Small intestine (tissue), 16 donors: ENCODE results near the gene OR6C65. TPM values are rescaled to one million over a fixed set of nuclear protein-coding genes. Genes with fewer than 3 reads are reported as not detected.
"Not testable (repeated sequence)": the region's sequence is repeated elsewhere in the genome, so short reads cannot be mapped to it uniquely, and the experiment has no call there.

Source experiments
- DNase-seq, 2 donors: peaks; one replicate each; pipeline versions ENCODE4 v3.0.0 to v3.0.0-alpha.2; 2013
- FAIRE-seq: peaks from 2 replicates; lab custom pipeline; 2012; peaks lifted over from hg19 to GRCh38; lab: Jason Lieb, UNC
- H3K27ac ChIP-seq, 3 donors: one replicate each; pipeline ENCODE4 v1.5.1; 2013; ENCODE audit warnings: low read length in 2 of 3, mild to moderate bottlenecking in 2 of 3, control low read depth in 1 of 3, inconsistent platforms in 1 of 3, low read depth in 1 of 3, moderate library complexity in 1 of 3
- H3K27me3 ChIP-seq, 3 donors: one replicate each; pipeline ENCODE4 v1.6.1; 2013; ENCODE audit warnings: low read length in 3 of 3, inconsistent platforms in 1 of 3; ENCODE audit not compliant: control insufficient read depth in 3 of 3, insufficient read depth in 3 of 3
- H3K36me3 ChIP-seq, 3 donors: one replicate each; pipeline ENCODE4 v1.6.1; 2013; ENCODE audit warnings: low read length in 3 of 3, inconsistent platforms in 1 of 3, low read depth in 1 of 3, mild to moderate bottlenecking in 1 of 3, moderate library complexity in 1 of 3; ENCODE audit not compliant: control insufficient read depth in 3 of 3, insufficient read depth in 2 of 3
- H3K4me1 ChIP-seq, 3 donors: one replicate each; pipeline ENCODE4 v1.6.1; 2013; ENCODE audit warnings: low read length in 2 of 3, inconsistent platforms in 1 of 3, low read depth in 1 of 3, mild to moderate bottlenecking in 1 of 3, moderate library complexity in 1 of 3; ENCODE audit not compliant: control insufficient read depth in 3 of 3, insufficient read depth in 2 of 3
- H3K4me3 ChIP-seq, 3 donors: one replicate each; pipeline ENCODE4 v1.5.1; 2013; ENCODE audit warnings: low read length in 3 of 3, control low read depth in 1 of 3, inconsistent platforms in 1 of 3, low read depth in 1 of 3, mild to moderate bottlenecking in 1 of 3, moderate library complexity in 1 of 3
- H3K9me3 ChIP-seq, 2 donors: one replicate each; pipeline ENCODE4 v1.6.1; 2013; ENCODE audit warnings: low read depth in 1 of 2, low read length in 1 of 2; ENCODE audit not compliant: control insufficient read depth in 2 of 2, insufficient read depth in 1 of 2
- WGBS, 3 donors: extraction: QIAGEN DNeasy Blood & Tissue Kit; methylation state at CpG; one replicate each; pipeline ENCODE4 v1.1.7; 2013; 5-methylcytosine and 5-hydroxymethylcytosine counted together
- long read RNA-seq, 10 donors: transcript quantifications; one replicate each; lab custom pipeline, GENCODE V29; 2026
- polyA plus RNA-seq, 4 donors: library from polyadenylated mRNA; stranded (reverse) in 3 of 4; unstranded in 1 of 4; fragments of 200-250 nt in 3 of 4; fragments of 120-200 nt in 1 of 4; gene quantifications; one replicate each; pipeline versions ENCODE4 v1.2.1 to v1.2.3, GENCODE V29; 2013
- donor health status: healthy with polysubstance abuse.
- donor health status: control.
- donor health status: control.
- donor health status: Bipolar disorder and iron deficiency.
- donor health status: healthy.

The OR6C65 gene
- not detected for polyA plus RNA-seq
- long read RNA-seq, donor 1: 0 reads
- long read RNA-seq, donor 2: 0 reads
- long read RNA-seq, donor 3: 0 reads
- long read RNA-seq, donor 4: 0 reads
- long read RNA-seq, donor 5: 0 reads
- long read RNA-seq, donor 6: 0 reads
- long read RNA-seq, donor 7: 0 reads
- long read RNA-seq, donor 8, partial matches to known transcripts: 0 of 1 reads
- long read RNA-seq, donor 8, other reads (novel, unspliced or antisense): 0 of 1 reads
- long read RNA-seq, donor 9: 0 reads
- long read RNA-seq, donor 10: 0 reads

- Histone ChIP-seq H3K4me1 (no peaks in the 10 kb centered on the region), H3K36me3 (no peaks in the 10 kb centered on the region), H3K9me3 (no peaks in the 10 kb centered on the region), H3K4me3 (no peak within 1 kb of the TSS), H3K27me3 (no peaks in the 10 kb centered on the region), H3K27ac (no peak within 1 kb of the TSS)
- no peak for FAIRE-seq
- WGBS, 3 donors: 76 to 93% (median 88%) methylated on average over 1 of the region's 1 CpG
- DNase-seq: no peak
Observed at GRCh38 chr12:55400229-55400628, at the start of gene OR6C65. Gene OR6C65, plus strand, starts transcription at chr12:55400529. Its CDS starts 0 bp downstream, at chr12:55400529.

DNA sequence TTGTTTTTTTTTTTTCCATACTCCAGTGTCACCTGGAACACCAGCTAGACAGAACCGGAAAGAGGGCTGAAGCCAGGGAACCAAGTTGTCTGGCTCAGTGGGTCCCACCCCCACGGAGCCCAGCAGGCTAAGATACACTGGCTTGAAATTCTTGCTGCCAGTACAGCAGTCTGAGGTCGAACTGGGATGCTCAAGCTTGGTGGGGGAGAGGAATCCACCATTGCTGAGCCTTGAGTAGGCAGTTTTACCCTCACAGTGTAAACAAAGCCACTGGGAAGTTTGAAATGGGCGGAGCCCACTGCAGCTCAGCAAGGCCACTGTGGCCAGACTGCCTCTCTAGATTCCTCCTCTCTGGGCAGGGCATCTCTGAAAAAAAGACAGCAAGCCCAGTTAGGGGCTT, 45.0 kb upstream of the OR6C65 start:
- WGBS, 3 donors: 51 to 62% (median 55%) methylated on average over 4 of the region's 4 CpGs
- not testable (repeated sequence) for FAIRE-seq, H3K4me3 ChIP-seq, H3K36me3 ChIP-seq, H3K4me1 ChIP-seq, H3K27ac ChIP-seq, H3K27me3 ChIP-seq, H3K9me3 ChIP-seq, DNase-seq

- Histone ChIP-seq H3K4me1 (no peaks in the 10 kb centered on the region), H3K27ac (no peak within 1 kb of the TSS), H3K36me3 (no peaks in the 10 kb centered on the region), H3K27me3 (no peaks in the 10 kb centered on the region), H3K4me3 (no peak within 1 kb of the TSS), H3K9me3 (no peaks in the 10 kb centered on the region)
- WGBS, 3 donors: 71 to 81% (median 79%) methylated on average over 4 of the region's 4 CpGs
- FAIRE-seq: no peak
- DNase-seq: no peak
Observed at GRCh38 chr12:55362675-55363074, 37.7 kb upstream of the OR6C65 start, which contains the start of gene OR6C75. Gene OR6C75, plus strand, starts transcription at chr12:55362975. Its CDS starts 2,136 bp downstream, at chr12:55365111.

- FAIRE-seq (no peak), DNase-seq (no peak)
- no peaks in the 10 kb centered on the region for H3K4me1 ChIP-seq
- no peak overlapping the region for H3K27ac ChIP-seq
- H3K27me3 ChIP-seq: no peaks in the 10 kb centered on the region
- no peak overlapping the region for H3K4me3 ChIP-seq
- no peaks in the 10 kb centered on the region for H3K9me3 ChIP-seq
- WGBS, 3 donors: 68 to 78% (median 73%) methylated on average over 3 of the region's 3 CpGs
- H3K36me3 ChIP-seq: no peaks in the 10 kb centered on the region
Observed at GRCh38 chr12:55365086-55365485, 35.2 kb upstream of the OR6C65 start.

GRCh38 chr12:55372521-55372920, 27.8 kb upstream of the OR6C65 start:
- DNase-seq (no peak), FAIRE-seq (no peak)
- H3K4me1 ChIP-seq: no peaks in the 10 kb centered on the region
- 69 to 82% (median 80%) methylated on average over 4 of the region's 4 CpGs for WGBS, 3 donors
- peaks cover 0 to 2% (median 0%) of the 10 kb centered on the region in 3 donors for H3K27me3 ChIP-seq
- no peaks in the 10 kb centered on the region for H3K9me3 ChIP-seq
- no peak overlapping the region for H3K27ac ChIP-seq
- H3K4me3 ChIP-seq: no peak overlapping the region
- H3K36me3 ChIP-seq: no peaks in the 10 kb centered on the region

- DNase-seq (no peak), FAIRE-seq (no peak)
- H3K27me3 ChIP-seq: no peaks in the 10 kb centered on the region
- no peaks in the 10 kb centered on the region for H3K4me1 ChIP-seq
- H3K27ac ChIP-seq: no peak overlapping the region
- no peaks in the 10 kb centered on the region for H3K36me3 ChIP-seq
- H3K9me3 ChIP-seq: no peaks in the 10 kb centered on the region
- H3K4me3 ChIP-seq: no peak overlapping the region
Observed at GRCh38 chr12:55385891-55386290, 14.4 kb upstream of the OR6C65 start.

DNA sequence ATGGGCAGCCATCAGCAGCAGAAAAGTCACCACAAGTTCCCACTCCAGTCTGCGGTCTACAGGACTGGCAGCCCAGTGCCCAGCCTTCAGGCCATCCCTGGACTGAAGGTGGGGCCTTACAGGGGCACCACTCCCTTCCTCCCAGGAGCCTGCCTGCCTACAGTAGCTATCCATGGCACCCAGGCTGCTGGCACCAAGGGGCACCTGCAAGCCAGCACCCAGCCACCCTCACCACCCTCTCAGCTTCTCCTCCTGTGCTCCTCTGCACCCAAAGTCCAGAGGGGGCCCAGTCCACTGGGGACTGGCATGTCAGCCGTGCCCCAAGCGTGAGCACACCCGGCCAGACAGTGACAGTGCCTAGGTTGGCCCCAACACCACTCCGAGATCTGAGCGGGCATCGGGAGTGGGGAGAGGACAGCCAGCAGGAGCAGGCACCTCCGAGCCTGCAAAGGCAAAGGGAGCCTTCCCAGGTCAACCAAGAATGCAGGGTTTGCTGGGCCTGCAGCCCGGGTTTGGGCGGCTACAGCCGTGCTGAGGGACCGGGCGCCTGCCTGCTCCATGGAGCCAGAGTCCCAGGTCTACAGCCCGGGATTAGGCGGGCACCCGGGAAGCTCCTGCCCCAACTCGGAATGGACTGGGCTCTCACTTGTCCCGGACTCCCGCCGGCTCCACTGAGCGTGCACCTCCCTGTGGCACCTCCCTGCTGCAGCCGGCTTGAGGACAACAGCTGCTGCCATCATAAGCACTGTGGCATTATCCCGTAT, 8.1 kb upstream of the OR6C65 start:
- H3K4me1 ChIP-seq: no peaks in the 10 kb centered on the region
- WGBS, 3 donors: 83 to 90% (median 89%) methylated on average over 22 to 23 of the region's 23 CpGs

DNA sequence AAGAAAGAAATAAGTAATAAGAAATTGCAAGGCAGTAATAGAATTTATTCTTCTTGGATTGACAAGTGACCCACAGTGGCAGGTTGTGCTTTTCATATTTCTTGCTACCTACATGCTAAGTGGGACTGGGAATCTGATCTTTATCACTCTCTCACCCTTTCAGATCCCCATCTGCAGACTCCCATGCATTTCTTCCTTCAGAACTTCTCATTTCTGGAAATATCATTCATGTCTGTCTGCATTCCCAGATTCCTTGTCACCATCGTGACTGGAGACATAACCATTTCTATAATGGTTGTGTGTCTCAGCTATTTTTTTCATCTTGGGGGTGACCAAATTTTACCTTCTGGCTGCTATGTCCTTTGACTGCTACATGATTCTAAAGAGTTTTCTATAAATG, 4.0 kb upstream of the OR6C65 start:
- H3K36me3 ChIP-seq: no peaks in the 10 kb centered on the region
- no peak overlapping the region for H3K27ac ChIP-seq
- no peak overlapping the region for H3K4me3 ChIP-seq
- peaks cover 0 to 2% of the 10 kb centered on the region in 2 donors for H3K9me3 ChIP-seq
- FAIRE-seq (no peak), DNase-seq (no peak)
- WGBS, 3 donors: 78 to 82% (median 78%) methylated on average over 1 of the region's 1 CpG
- H3K27me3 ChIP-seq: no peaks in the 10 kb centered on the region
- no peaks in the 10 kb centered on the region for H3K4me1 ChIP-seq

More for the DNA sequence above, 8.1 kb upstream of the OR6C65 start:
- Histone ChIP-seq H3K27ac (no peak overlapping the region), H3K9me3 (peaks cover 0 to 2% of the 10 kb centered on the region in 2 donors), H3K4me3 (no peak overlapping the region), H3K36me3 (no peaks in the 10 kb centered on the region), H3K27me3 (no peaks in the 10 kb centered on the region)
- FAIRE-seq (no peak), DNase-seq (no peak)
